Gastrocnemius medialis (tissue), 4 donors: ENCODE measurements around the gene CAMSAP1. TPM values are rescaled to one million over a fixed set of nuclear protein-coding genes. Genes with fewer than 3 reads are reported as not detected.

Experiments used
- ATAC-seq, 2 donors: fragments of 150-250 bp; one replicate each; pipeline ENCODE4 v1.9.1; 2016
- DNase-seq, 2 donors: peaks; one replicate each; pipeline ENCODE4 v3.0.0-alpha.2; 2019
- H3K27ac ChIP-seq, 4 donors: fragments of 200-600 bp; sonication (generic); 1 replicate in 1 of 4; 2 replicates in 3 of 4; pipeline ENCODE4 v1.5.1; 2016 to 2018; ENCODE audit warnings: mild to moderate bottlenecking in 2 of 4, moderate library complexity in 1 of 4
- H3K27me3 ChIP-seq, 3 donors: fragments of 200-600 bp; sonication (generic) in 2 of 3; 1 replicate in 1 of 3; 2 replicates in 2 of 3; pipeline versions ENCODE4 v1.5.1 to v1.6.0; 2016 to 2019; ENCODE audit warnings: mild to moderate bottlenecking in 1 of 3, moderate library complexity in 1 of 3
- H3K36me3 ChIP-seq, 2 donors: fragments of 200-600 bp; sonication (generic) in 1 of 2; one replicate each; pipeline ENCODE4 v1.5.1; 2017 to 2018
- H3K4me1 ChIP-seq, 2 donors: fragments of 200-600 bp; sonication (generic) in 1 of 2; one replicate each; pipeline ENCODE4 v1.5.1; 2016 to 2017; ENCODE audit warnings: mild to moderate bottlenecking in 2 of 2
- H3K4me3 ChIP-seq, 4 donors: fragments of 200-600 bp; sonication (generic) in 3 of 4; 1 replicate in 1 of 4; 2 replicates in 3 of 4; pipeline ENCODE4 v1.5.1; 2016 to 2019; ENCODE audit warnings: mild to moderate bottlenecking in 2 of 4
- H3K9me3 ChIP-seq, 3 donors: fragments of 200-600 bp; sonication (generic) in 2 of 3; 1 replicate in 1 of 3; 2 replicates in 2 of 3; pipeline ENCODE4 v1.5.1; 2016 to 2019
- CTCF ChIP-seq, 5 experiments: fragments of 450-650 bp in 3 of 5; fragments of 200-600 bp in 2 of 5; sonication (generic) in 2 of 5; IDR thresholded peaks in 4 of 5; conservative IDR thresholded peaks in 1 of 5; 1 replicate in 4 of 5; 2 replicates in 1 of 5; pipeline ENCODE4 v1.5.1; 2016 to 2019; ENCODE audit warnings: antibody characterized with exemption in 5 of 5, mild to moderate bottlenecking in 3 of 5, moderate library complexity in 3 of 5
- POLR2A ChIP-seq, 2 donors: fragments of 450-650 bp; IDR thresholded peaks; one replicate each; pipeline ENCODE4 v1.6.1; 2017; ENCODE audit warnings: antibody characterized with exemption in 2 of 2, mild to moderate bottlenecking in 2 of 2, moderate library complexity in 2 of 2
- in situ Hi-C, 4 donors: fragments of 200-750 bp; cut with MboI; loops; one replicate each; pipeline versions ENCODE4 v1.15.0 to v1.8.0; 2017; ENCODE audit warnings: low sequenced_read_pairs in 4 of 4
- intact Hi-C: fragments of 100-400 bp; cut with DNase I; formaldehyde crosslinking; loops from one replicate; pipeline ENCODE4 v1.15.1; 2023; ENCODE audit warnings: low total_unique reads
- total RNA-seq, 4 donors: library from RNA; depleted of rRNA; stranded (reverse); fragments of >200 nt; gene quantifications; one replicate each; pipeline versions ENCODE4 v1.1.0 to v1.2.3, GENCODE V29; 2016

CAMSAP1 gene
- total RNA-seq, 4 donors from 2014 or later: 54.8 to 94.9 (median 82.9) TPM

DNA sequence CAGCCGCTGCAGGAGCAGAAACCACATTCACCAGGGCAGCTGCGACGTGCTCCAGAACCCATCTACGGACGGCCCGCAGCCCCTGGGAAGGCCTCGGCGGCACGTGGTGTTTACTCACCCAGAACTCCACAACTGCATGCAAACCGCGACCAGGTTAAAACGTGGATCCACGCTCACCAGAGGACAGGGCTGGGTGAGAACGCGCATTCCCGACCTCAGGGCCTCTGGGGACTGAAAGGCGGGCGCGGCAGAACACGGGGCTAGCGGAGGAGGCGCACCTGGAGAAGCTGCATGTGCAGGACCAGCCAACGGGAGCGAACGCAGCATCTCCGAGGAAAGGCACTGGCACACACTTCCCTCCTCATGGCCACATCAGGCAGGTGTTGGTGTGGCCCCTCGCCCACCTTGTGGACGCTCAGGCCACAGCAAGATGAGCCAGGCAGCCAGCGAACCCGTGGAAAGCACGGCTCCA, 24.0 kb upstream of the CAMSAP1 start:
- peaks cover 0 to 48% of the 10 kb centered on the region in 2 donors for H3K36me3 ChIP-seq
- H3K4me3 ChIP-seq: no peak overlapping the region
- ATAC-seq (no peak), DNase-seq (no peak)
- H3K4me1 ChIP-seq: peaks cover 32 to 49% of the 10 kb centered on the region in 2 donors
- H3K9me3 ChIP-seq: no peaks in the 10 kb centered on the region
- in situ Hi-C loops: no loop called here
- TF ChIP-seq POLR2A (IDR thresholded peaks at IDR 0.05) (no peak), CTCF (IDR thresholded peaks at IDR 0.05 in 4 of 5, conservative IDR thresholded peaks at IDR 0.05 in 1 of 5) (no peak)
- peak overlapping the region; percentile 95 to 99 (median 96) for H3K27ac ChIP-seq
- no peaks in the 10 kb centered on the region for H3K27me3 ChIP-seq
- intact Hi-C loops: no loop called here

GRCh38 chr9:135930446-135931345, 23.4 kb upstream of the CAMSAP1 start:
- in situ Hi-C loops: no loop called here
- no peaks in the 10 kb centered on the region for H3K9me3 ChIP-seq
- intact Hi-C loops: no loop called here
- ATAC-seq (no peak), DNase-seq (peak in 1 of 2 donors; percentile 20)
- H3K27me3 ChIP-seq: no peaks in the 10 kb centered on the region
- H3K36me3 ChIP-seq: peaks cover 0 to 41% of the 10 kb centered on the region in 2 donors
- H3K4me1 ChIP-seq: peaks cover 34 to 55% of the 10 kb centered on the region in 2 donors
- TF ChIP-seq CTCF (IDR thresholded peaks at IDR 0.05 in 4 of 5, conservative IDR thresholded peaks at IDR 0.05 in 1 of 5) (no peak), POLR2A (IDR thresholded peaks at IDR 0.05) (no peak)
- H3K27ac ChIP-seq: peak overlapping the region; percentile 95 to 99 (median 96)
- no peak overlapping the region for H3K4me3 ChIP-seq

- Histone ChIP-seq H3K27me3 (no peaks in the 10 kb centered on the region), H3K27ac (peak overlapping the region; percentile 95 to 99 (median 96)), H3K4me3 (no peak overlapping the region), H3K9me3 (no peaks in the 10 kb centered on the region), H3K4me1 (peaks cover 34 to 55% of the 10 kb centered on the region in 2 donors), H3K36me3 (peaks cover 0 to 39% of the 10 kb centered on the region in 2 donors)
- intact Hi-C loops (no loop called here), in situ Hi-C loops (no loop called here)
- ATAC-seq: no peak
- TF ChIP-seq CTCF (IDR thresholded peaks at IDR 0.05 in 4 of 5, conservative IDR thresholded peaks at IDR 0.05 in 1 of 5) (no peak), POLR2A (IDR thresholded peaks at IDR 0.05) (no peak)
- peak in 1 of 2 donors; percentile 22 for DNase-seq
Observed at GRCh38 chr9:135929656-135930445, 22.5 kb upstream of the CAMSAP1 start.

DNA sequence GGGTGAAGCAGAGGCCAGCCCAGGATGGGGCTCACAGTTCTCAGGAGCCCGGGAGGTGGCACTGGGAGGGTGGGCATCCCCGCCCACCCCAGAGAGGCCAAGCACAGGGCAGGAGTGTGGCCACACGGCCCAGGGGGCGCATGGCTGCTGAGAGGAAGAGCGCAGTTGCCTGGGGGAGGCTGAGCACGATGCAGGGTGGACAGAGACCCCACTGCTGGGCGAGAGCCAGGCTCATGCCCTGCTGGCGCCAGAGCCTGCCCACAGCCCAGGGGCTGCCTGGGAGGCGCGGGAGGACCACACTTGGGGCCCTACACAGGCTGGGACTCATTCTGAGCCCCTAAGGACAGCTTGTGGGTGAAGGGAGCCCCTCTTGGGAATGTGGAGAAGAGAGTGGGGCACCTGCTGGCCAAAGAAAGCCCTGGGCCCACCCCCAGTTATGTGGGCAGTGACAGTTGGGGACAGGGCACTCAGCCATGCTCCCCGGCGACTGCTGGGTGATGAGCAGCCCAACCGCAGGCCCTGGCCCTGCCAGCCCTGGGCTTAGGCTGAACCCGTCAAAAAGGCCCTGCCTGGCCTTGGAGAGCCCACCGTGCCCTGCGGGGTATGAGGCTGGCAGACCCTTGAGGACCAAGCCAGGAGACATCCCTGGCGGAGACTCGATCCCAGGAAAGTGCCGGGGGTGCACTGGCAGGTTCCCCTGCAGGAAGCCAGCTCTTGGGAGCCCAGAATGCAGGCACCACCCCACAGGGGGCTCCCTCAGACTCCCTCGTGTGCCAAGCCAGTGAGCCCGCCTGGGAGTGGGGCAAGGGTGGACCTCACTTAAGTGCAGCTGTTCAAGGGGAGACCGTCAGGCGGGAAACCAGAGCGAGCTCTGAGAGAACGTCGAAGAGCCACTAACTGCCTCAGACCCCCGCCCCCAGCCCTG, 21.6 kb upstream of the CAMSAP1 start:
- Histone ChIP-seq H3K4me3 (no peak overlapping the region), H3K36me3 (peaks cover 0 to 46% of the 10 kb centered on the region in 2 donors), H3K4me1 (peaks cover 34 to 52% of the 10 kb centered on the region in 2 donors), H3K27ac (peak overlapping the region; percentile 95 to 99 (median 96)), H3K9me3 (no peaks in the 10 kb centered on the region), H3K27me3 (no peaks in the 10 kb centered on the region)
- ATAC-seq (no peak), DNase-seq (peak in 1 of 2 donors; percentile 14)
- intact Hi-C loops: no loop called here
- no peak for TF ChIP-seq POLR2A (IDR thresholded peaks at IDR 0.05)
- TF ChIP-seq CTCF (IDR thresholded peaks at IDR 0.05 in 4 of 5, conservative IDR thresholded peaks at IDR 0.05 in 1 of 5): no peak
- in situ Hi-C loops: no loop called here
